HepG2 (cell line): ENCODE results near the gene ERC1.

Experiments used
- ELF1 ChIP-seq: sonication (generic); formaldehyde crosslinking; IDR thresholded peaks from 2 replicates; pipeline ENCODE4 v1.4.0; 2020; ENCODE audit warnings: missing genetic modification reagents
- MYC ChIP-seq: sonication (generic); formaldehyde crosslinking; IDR thresholded peaks from 2 replicates; pipeline ENCODE4 v1.9.0; 2021; ENCODE audit warnings: missing genetic modification reagents, borderline replicate concordance
- SP1 ChIP-seq, 2 experiments: fragments of 450-650 bp in 1 of 2; sonication (generic) in 1 of 2; formaldehyde crosslinking in 1 of 2; IDR thresholded peaks; 2 replicates each; pipeline versions ENCODE4 v1.4.0 to v1.6.1; 2016 to 2020; ENCODE audit warnings: missing genetic modification reagents in 1 of 2

DNA sequence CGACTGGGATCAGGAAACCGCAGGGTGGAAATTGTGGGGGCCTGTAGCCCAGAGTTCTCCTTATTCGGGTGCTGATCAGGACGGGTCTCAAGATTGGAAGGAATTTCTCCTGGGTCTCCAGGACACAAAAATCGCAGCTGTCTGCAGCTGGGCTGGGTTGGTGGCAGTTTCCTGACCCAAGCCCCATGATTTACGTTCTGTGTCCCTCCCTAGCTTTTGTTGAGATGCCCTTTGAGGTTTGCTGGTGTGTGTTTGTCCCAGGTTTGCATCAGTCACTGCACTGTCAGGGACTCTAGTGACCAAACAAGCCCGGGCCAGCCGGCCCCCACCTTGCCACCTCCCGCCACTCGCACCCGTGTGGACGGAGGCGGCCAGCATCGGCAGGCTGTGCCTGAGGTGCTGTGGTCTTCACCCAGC is 513.9 kb downstream of the ERC1 start:
- TF ChIP-seq SP1 (IDR thresholded peaks at IDR 0.05) (no peak), SP1 (CRISPR knock-in tag; IDR thresholded peaks at IDR 0.05) (no peak), MYC (CRISPR knock-in tag) (no peak), ELF1 (CRISPR knock-in tag) (no peak)
